MM.1S (cell line): Measurements from ENCODE around the gene EIF3C.
"Not testable (repeated sequence)": the region's sequence is repeated elsewhere in the genome, so short reads cannot be mapped to it uniquely, and the experiment has no call there.

Source experiments
- CTCF ChIP-seq: fragments of 300-600 bp; sonication (generic); IDR thresholded peaks from 2 replicates; pipeline ENCODE4 v1.5.1; 2016; ENCODE audit warnings: antibody characterized with exemption, low read length, mixed read lengths
- EZH2 ChIP-seq: fragments of 300-600 bp; sonication (generic); optimal IDR thresholded peaks from 2 replicates; pipeline ENCODE3; 2017; ENCODE audit warnings: low read depth, mild to moderate bottlenecking, antibody characterized with exemption, low read length, mixed read lengths
- EZH2phosphoT487 ChIP-seq: fragments of 300-600 bp; sonication (generic); IDR thresholded peaks from 2 replicates; pipeline ENCODE4 v1.6.1; 2018; ENCODE audit warnings: antibody characterized with exemption, low read length

GRCh38 chr16:28782357-28782756 is 71.1 kb downstream of the EIF3C start:
- TF ChIP-seq CTCF, EZH2, EZH2phosphoT487: not testable (repeated sequence)
